Esophagus squamous epithelium (tissue), 4 donors: ENCODE data around the gene CACNG1.

Experiments
- POLR2A ChIP-seq, 4 donors: fragments of 450-650 bp; IDR thresholded peaks; one replicate each; pipeline ENCODE4 v1.6.1; 2017; ENCODE audit warnings: antibody characterized with exemption in 4 of 4, mild to moderate bottlenecking in 4 of 4, moderate library complexity in 3 of 4
- TF ChIP-seq, protein P1 (sequence below), 6 experiments: fragments of 450-650 bp in 4 of 6; fragments of 200-600 bp in 2 of 6; sonication (generic) in 2 of 6; IDR thresholded peaks; one replicate each; pipeline ENCODE4 v1.5.1; 2016 to 2019; ENCODE audit warnings: antibody characterized with exemption in 6 of 6, mild to moderate bottlenecking in 4 of 6, moderate library complexity in 4 of 6

DNA sequence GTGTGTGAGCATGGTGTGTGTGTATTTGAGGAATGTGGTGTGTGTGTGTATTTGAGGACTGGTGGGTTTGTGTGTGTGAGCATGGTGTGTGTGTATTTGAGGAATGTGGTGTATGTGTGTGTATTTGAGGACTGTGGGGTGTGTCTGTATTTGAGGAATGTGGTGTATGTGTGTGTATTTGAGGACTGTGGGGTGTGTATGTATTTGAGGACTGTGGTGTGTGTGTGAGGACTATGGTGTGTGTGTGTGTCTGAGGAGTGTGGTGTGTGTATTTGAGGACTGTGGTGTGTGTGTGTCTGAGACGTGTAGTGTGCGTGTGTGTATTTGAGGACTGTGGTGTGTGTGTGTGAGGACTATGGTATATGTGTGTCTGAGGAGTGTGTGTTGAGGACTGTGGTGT lies 18.0 kb upstream of the CACNG1 start:
- TF ChIP-seq, protein P1, sequence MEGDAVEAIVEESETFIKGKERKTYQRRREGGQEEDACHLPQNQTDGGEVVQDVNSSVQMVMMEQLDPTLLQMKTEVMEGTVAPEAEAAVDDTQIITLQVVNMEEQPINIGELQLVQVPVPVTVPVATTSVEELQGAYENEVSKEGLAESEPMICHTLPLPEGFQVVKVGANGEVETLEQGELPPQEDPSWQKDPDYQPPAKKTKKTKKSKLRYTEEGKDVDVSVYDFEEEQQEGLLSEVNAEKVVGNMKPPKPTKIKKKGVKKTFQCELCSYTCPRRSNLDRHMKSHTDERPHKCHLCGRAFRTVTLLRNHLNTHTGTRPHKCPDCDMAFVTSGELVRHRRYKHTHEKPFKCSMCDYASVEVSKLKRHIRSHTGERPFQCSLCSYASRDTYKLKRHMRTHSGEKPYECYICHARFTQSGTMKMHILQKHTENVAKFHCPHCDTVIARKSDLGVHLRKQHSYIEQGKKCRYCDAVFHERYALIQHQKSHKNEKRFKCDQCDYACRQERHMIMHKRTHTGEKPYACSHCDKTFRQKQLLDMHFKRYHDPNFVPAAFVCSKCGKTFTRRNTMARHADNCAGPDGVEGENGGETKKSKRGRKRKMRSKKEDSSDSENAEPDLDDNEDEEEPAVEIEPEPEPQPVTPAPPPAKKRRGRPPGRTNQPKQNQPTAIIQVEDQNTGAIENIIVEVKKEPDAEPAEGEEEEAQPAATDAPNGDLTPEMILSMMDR (IDR thresholded peaks at IDR 0.05), result no peak
- TF ChIP-seq POLR2A (IDR thresholded peaks at IDR 0.05), result no peak
